HepG2 (cell line): ENCODE results near the gene TRAPPC12. TPM values are rescaled to one million over a fixed set of nuclear protein-coding genes. Genes with fewer than 3 reads are reported as not detected.

ENCODE experiments used
- CBX1 ChIP-seq: IDR thresholded peaks from one replicate; pipeline ENCODE4 v1.6.1; 2016; ENCODE audit warnings: antibody characterized with exemption, low read depth
- CENPX ChIP-seq: sonication (generic); formaldehyde crosslinking; IDR thresholded peaks from 2 replicates; pipeline ENCODE4 v1.9.0; 2021; ENCODE audit warnings: mild to moderate bottlenecking, missing genetic modification reagents, moderate library complexity
- FOXA3 ChIP-seq: IDR thresholded peaks from 2 replicates; pipeline ENCODE4 v1.6.1; 2016; ENCODE audit warnings: missing genetic modification reagents, missing compliant biosample characterization
- GMEB1 ChIP-seq: sonication (generic); formaldehyde crosslinking; IDR thresholded peaks from 2 replicates; pipeline ENCODE4 v1.5.1; 2020; ENCODE audit warnings: missing genetic modification reagents, mild to moderate bottlenecking, borderline replicate concordance
- HOXA3 ChIP-seq: sonication (generic); formaldehyde crosslinking; IDR thresholded peaks from 2 replicates; pipeline ENCODE4 v1.5.0; 2020; ENCODE audit warnings: missing genetic modification reagents
- NFE2L1 ChIP-seq: sonication (generic); formaldehyde crosslinking; IDR thresholded peaks from 2 replicates; pipeline ENCODE4 v1.4.0; 2020; ENCODE audit warnings: missing genetic modification reagents, mild to moderate bottlenecking, borderline replicate concordance
- NFIB ChIP-seq: sonication (generic); formaldehyde crosslinking; IDR thresholded peaks from 2 replicates; pipeline ENCODE4 v1.9.0; 2021; ENCODE audit warnings: missing genetic modification reagents, mild to moderate bottlenecking, borderline replicate concordance
- POGK ChIP-seq: sonication (generic); formaldehyde crosslinking; conservative IDR thresholded peaks from 2 replicates; pipeline ENCODE4 v1.8.0; 2022; ENCODE audit warnings: mild to moderate bottlenecking, moderate library complexity, missing genetic modification reagents
- TBX3 ChIP-seq: fragments of 450-650 bp; IDR thresholded peaks from 2 replicates; pipeline ENCODE4 v1.6.1; 2017; ENCODE audit warnings: antibody characterized with exemption, mild to moderate bottlenecking, inconsistent platforms, borderline replicate concordance
- ZC3H4 ChIP-seq: sonication (generic); formaldehyde crosslinking; IDR thresholded peaks from 2 replicates; pipeline ENCODE4 v1.4.0; 2020; ENCODE audit warnings: missing genetic modification reagents, borderline replicate concordance
- ZFYVE20 ChIP-seq: sonication (generic); formaldehyde crosslinking; IDR thresholded peaks from 2 replicates; pipeline ENCODE4 v1.8.0; 2023; ENCODE audit warnings: low read depth, mild to moderate bottlenecking, moderate library complexity, missing genetic modification reagents, borderline replicate concordance
- ZNF17 ChIP-seq: sonication (generic); formaldehyde crosslinking; IDR thresholded peaks from 2 replicates; pipeline ENCODE4 v1.5.0; 2020; ENCODE audit warnings: mild to moderate bottlenecking, missing genetic modification reagents
- ZNF232 ChIP-seq: sonication (generic); formaldehyde crosslinking; IDR thresholded peaks from 2 replicates; pipeline ENCODE4 v1.4.0; 2020; ENCODE audit warnings: missing genetic modification reagents, borderline replicate concordance
- ZNF274 ChIP-seq: sonication (generic); formaldehyde crosslinking; IDR thresholded peaks from 2 replicates; pipeline ENCODE4 v1.5.1; 2020; ENCODE audit warnings: mild to moderate bottlenecking, missing genetic modification reagents
- ZNF33B ChIP-seq: sonication (generic); formaldehyde crosslinking; IDR thresholded peaks from 2 replicates; pipeline ENCODE4 v1.5.1; 2020; ENCODE audit warnings: mild to moderate bottlenecking, missing genetic modification reagents
- ZNF557 ChIP-seq: sonication (generic); formaldehyde crosslinking; IDR thresholded peaks from 2 replicates; pipeline ENCODE4 v1.4.0; 2020; ENCODE audit warnings: missing genetic modification reagents
- ZNF607 ChIP-seq: sonication (generic); formaldehyde crosslinking; IDR thresholded peaks from 2 replicates; pipeline ENCODE4 v1.5.1; 2020; ENCODE audit warnings: missing genetic modification reagents, mild to moderate bottlenecking, borderline replicate concordance
- ZNF740 ChIP-seq: sonication (generic); formaldehyde crosslinking; IDR thresholded peaks from 2 replicates; pipeline ENCODE4 v1.4.0; 2020; ENCODE audit warnings: missing genetic modification reagents
- ZNF772 ChIP-seq: sonication (generic); formaldehyde crosslinking; IDR thresholded peaks from 2 replicates; pipeline ENCODE4 v1.5.0; 2020; ENCODE audit warnings: mild to moderate bottlenecking, missing genetic modification reagents
- polyA plus RNA-seq, 8 experiments: library from polyadenylated mRNA; depleted of rRNA in 3 of 8; stranded (reverse) in 7 of 8; unstranded in 1 of 8; fragments of >200 nt; fragmentation: Illumina TruSeq in 4 of 8; extraction: Trizol in 4 of 8; gene quantifications; 2 replicates each; pipeline versions ENCODE4 v1.2.1 to v1.2.3, GENCODE V29; 2011 to 2016; ENCODE audit warnings: low read depth in 4 of 8, missing spikeins in 1 of 8, mixed read lengths in 1 of 8; ENCODE audit not compliant: insufficient read depth in 1 of 8
- total RNA-seq, 5 experiments: library from RNA; depleted of rRNA; stranded (reverse); fragments of >200 nt; fragmentation: Illumina TruSeq; extraction: Trizol; gene quantifications; 2 replicates each; pipeline ENCODE4 v1.2.3, GENCODE V29; 2016; ENCODE audit warnings: low read depth in 1 of 5
- TF ChIP-seq, protein P1 (sequence below): sonication (generic); formaldehyde crosslinking; IDR thresholded peaks from 2 replicates; pipeline ENCODE4 v1.5.0; 2020; ENCODE audit warnings: mild to moderate bottlenecking, missing genetic modification reagents
- TF ChIP-seq, protein P2 (sequence below): IDR thresholded peaks from 2 replicates; pipeline ENCODE4 v1.6.1; 2012; ENCODE audit warnings: inconsistent platforms

TRAPPC12 gene
- total and polyA plus RNA-seq, 2 of the 13 experiments (the other 11 are each of a cell fraction or from before 2014, with no cell fraction given), result 46.4 to 97.7 TPM

DNA sequence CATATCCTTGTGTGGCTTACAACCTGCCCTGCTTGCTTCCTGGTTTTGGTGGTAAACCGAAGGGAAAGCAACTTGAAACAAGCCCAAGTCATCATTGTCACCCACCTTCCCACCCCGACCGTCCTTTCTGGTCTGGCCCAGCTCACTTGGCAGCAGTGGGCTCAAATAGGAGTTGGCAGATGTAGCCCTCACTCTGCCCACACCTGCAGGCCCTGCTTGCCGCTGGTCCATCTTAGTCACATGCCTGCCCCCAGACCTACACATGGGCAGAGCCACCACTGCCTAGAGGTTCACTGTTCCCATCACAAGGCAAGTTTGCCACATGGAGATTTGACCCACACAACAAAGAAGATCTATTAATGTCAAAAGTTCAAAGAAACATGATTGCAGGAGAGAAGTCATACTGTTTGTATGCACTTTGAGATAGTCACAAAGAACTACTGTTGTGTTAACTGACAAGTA, 11.2 kb upstream of the TRAPPC12 start (continued):
- TF ChIP-seq, protein P1, sequence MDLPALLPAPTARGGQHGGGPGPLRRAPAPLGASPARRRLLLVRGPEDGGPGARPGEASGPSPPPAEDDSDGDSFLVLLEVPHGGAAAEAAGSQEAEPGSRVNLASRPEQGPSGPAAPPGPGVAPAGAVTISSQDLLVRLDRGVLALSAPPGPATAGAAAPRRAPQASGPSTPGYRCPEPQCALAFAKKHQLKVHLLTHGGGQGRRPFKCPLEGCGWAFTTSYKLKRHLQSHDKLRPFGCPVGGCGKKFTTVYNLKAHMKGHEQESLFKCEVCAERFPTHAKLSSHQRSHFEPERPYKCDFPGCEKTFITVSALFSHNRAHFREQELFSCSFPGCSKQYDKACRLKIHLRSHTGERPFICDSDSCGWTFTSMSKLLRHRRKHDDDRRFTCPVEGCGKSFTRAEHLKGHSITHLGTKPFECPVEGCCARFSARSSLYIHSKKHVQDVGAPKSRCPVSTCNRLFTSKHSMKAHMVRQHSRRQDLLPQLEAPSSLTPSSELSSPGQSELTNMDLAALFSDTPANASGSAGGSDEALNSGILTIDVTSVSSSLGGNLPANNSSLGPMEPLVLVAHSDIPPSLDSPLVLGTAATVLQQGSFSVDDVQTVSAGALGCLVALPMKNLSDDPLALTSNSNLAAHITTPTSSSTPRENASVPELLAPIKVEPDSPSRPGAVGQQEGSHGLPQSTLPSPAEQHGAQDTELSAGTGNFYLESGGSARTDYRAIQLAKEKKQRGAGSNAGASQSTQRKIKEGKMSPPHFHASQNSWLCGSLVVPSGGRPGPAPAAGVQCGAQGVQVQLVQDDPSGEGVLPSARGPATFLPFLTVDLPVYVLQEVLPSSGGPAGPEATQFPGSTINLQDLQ (CRISPR knock-in tag), result no peak
- TF ChIP-seq ZNF740 (CRISPR knock-in tag) (no peak), ZFYVE20 (CRISPR knock-in tag) (no peak), FOXA3 (CRISPR knock-in tag) (no peak), ZNF232 (CRISPR knock-in tag) (0 out of 2 replicates have a peak, but pooled peaks have one; percentile 20), ZNF274 (CRISPR knock-in tag) (peak; percentile 91; the same call in 1 of the 2 replicates), TBX3 (no peak), ZNF607 (CRISPR knock-in tag) (0 out of 2 replicates have a peak, but pooled peaks have one; percentile 43), NFE2L1 (CRISPR knock-in tag) (0 out of 2 replicates have a peak, but pooled peaks have one; percentile 53), NFIB (CRISPR knock-in tag) (no peak), ZNF33B (0 out of 2 replicates have a peak, but pooled peaks have one; percentile 45), HOXA3 (CRISPR knock-in tag) (peak; percentile 32; the same call in 1 of the 2 replicates), CENPX (CRISPR knock-in tag) (no peak), GMEB1 (no peak), ZNF17 (no peak), ZNF557 (no peak), CBX1 (no peak), POGK (CRISPR knock-in tag) (no peak), ZC3H4 (no peak), ZNF772 (peak; percentile 67; the same call in 1 of the 2 replicates)
- TF ChIP-seq, protein P2, sequence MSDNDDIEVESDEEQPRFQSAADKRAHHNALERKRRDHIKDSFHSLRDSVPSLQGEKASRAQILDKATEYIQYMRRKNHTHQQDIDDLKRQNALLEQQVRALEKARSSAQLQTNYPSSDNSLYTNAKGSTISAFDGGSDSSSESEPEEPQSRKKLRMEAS, result peak; percentile 99
